Fibroblast of villous mesenchyme (primary cell): ENCODE results near the gene PRPF6. TPM values are rescaled to one million over a fixed set of nuclear protein-coding genes. Genes with fewer than 3 reads are reported as not detected.

Experiments used
- DNase-seq: peaks from one replicate; pipeline ENCODE4 v3.0.0-alpha.2; 2010; ENCODE audit warnings: low read depth
- H3K4me3 ChIP-seq: 2 replicates; pipeline ENCODE4 v1.5.1; 2011; ENCODE audit warnings: low read depth, mild to moderate bottlenecking, low read length
- CTCF ChIP-seq: IDR thresholded peaks from 2 replicates; pipeline ENCODE4 v1.5.1; 2012; ENCODE audit warnings: low read depth, mild to moderate bottlenecking, low read length; ENCODE audit not compliant: insufficient read depth
- total RNA-seq: library from RNA; depleted of rRNA; stranded (reverse); fragments of >200 nt; gene quantifications from 2 replicates; pipeline ENCODE4 v1.2.3, GENCODE V29; 2012

The PRPF6 gene
- total RNA-seq, 1 donor = 52.7 TPM

GRCh38 chr20:64040231-64041039, 59.5 kb downstream of the PRPF6 start:
- DNase-seq = no peak
- no peak overlapping the region for H3K4me3 ChIP-seq
- TF ChIP-seq CTCF = no peak

GRCh38 chr20:64041040-64041780, 60.3 kb downstream of the PRPF6 start:
- no peak for TF ChIP-seq CTCF
- H3K4me3 ChIP-seq = peak overlapping the region; percentile 50
- DNase-seq = peak; percentile 33

- no peak for TF ChIP-seq CTCF
- H3K4me3 ChIP-seq = peak overlapping the region; percentile 50
- no peak for DNase-seq
Observed at GRCh38 chr20:64041781-64042053, 60.8 kb downstream of the PRPF6 start.

GRCh38 chr20:64042054-64042781, 61.3 kb downstream of the PRPF6 start:
- DNase-seq = no peak
- peak overlapping the region; percentile 50 for H3K4me3 ChIP-seq
- TF ChIP-seq CTCF = no peak

GRCh38 chr20:64043768-64044167, 62.8 kb downstream of the PRPF6 start:
- no peak for TF ChIP-seq CTCF
- no peak for DNase-seq
- H3K4me3 ChIP-seq = no peak overlapping the region

- H3K4me3 ChIP-seq = no peak overlapping the region
- DNase-seq = peak; percentile 36
- TF ChIP-seq CTCF = no peak
Observed at GRCh38 chr20:64044484-64045247, 63.7 kb downstream of the PRPF6 start.
